ENCODE results near the gene ELANE.
A peak's percentile ranks its signal among the peaks of the same experiment; 100 is the strongest.
"Not testable (repeated sequence)": the region's sequence is repeated elsewhere in the genome, so short reads cannot be mapped to it uniquely, and the experiment has no call there.

ELANE gene

DNA sequence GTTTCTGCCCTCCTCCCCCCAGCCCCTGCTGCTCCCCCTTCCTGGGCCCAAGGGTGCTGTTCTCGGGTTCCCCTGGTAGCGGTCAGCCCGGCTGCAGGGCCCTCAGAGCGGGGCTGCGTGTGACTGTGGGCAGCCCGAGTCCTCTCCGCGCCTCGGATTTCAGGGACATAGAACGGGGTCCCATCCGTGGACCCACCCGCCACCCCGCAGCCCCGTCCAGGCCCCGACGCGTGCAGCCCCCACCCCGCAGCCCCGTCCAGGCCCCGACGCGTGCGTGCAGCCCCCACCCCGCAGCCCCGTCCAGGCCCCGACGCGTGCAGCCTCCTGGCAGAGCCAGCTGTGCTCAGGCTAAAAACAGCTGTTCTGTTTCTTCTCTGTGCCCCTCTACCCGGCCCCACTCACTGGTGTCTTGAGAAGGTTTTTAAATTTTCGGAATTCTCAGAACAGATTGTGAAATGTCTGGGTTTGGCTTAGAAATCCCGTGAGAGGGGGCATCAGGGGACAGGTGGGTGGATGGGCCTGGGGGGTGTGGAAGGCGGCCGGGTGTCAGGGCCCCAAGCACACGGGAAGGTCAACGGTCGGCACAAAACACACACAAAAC is 16.8 kb upstream of the ELANE start:
- TF ChIP-seq, protein P1, sequence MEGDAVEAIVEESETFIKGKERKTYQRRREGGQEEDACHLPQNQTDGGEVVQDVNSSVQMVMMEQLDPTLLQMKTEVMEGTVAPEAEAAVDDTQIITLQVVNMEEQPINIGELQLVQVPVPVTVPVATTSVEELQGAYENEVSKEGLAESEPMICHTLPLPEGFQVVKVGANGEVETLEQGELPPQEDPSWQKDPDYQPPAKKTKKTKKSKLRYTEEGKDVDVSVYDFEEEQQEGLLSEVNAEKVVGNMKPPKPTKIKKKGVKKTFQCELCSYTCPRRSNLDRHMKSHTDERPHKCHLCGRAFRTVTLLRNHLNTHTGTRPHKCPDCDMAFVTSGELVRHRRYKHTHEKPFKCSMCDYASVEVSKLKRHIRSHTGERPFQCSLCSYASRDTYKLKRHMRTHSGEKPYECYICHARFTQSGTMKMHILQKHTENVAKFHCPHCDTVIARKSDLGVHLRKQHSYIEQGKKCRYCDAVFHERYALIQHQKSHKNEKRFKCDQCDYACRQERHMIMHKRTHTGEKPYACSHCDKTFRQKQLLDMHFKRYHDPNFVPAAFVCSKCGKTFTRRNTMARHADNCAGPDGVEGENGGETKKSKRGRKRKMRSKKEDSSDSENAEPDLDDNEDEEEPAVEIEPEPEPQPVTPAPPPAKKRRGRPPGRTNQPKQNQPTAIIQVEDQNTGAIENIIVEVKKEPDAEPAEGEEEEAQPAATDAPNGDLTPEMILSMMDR (conservative IDR thresholded peaks at IDR 0.05), result no peak
- H3K27ac ChIP-seq, result no peak overlapping the region

DNA sequence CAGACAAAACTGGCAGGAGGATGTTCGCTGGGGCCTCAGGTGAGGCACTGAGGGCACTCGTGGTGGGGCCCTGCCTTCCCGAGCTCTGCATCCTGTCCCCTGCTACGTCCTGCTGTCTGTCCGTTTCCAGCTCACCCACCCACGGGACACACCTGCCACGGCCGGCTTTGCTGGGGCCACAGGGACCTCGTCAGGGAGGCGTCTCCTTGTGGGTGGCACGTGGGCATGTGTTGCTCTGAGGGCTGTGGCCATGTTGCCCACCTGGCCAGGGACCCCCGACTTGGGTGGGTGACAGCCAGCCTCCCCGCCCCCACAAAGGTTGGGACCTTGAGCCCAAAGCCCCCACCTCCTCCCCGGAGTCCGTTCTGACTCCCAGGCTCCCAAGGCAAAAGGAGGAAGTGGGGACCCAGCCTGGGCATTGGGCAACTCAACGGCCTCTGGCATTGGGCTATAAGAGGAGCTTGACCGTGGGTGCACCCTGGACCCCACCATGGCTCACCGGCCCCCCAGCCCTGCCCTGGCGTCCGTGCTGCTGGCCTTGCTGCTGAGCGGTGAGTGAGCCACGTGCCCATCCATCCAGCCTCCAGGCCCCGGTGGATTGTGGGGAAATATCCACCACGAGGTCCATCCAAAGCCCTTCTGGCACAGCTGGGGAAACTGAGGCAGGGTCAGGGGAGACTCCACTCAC is 11.4 kb upstream of the ELANE start, which contains the start of gene PRTN3:
PRTN3 (plus strand) TSS at position 481 of the 688 bp plus-strand sequence; CDS start at position 491, 10 bp downstream.
- TF ChIP-seq, protein P1 (conservative IDR thresholded peaks at IDR 0.05), result no peak

GRCh38 chr19:842802-843179 is 9.3 kb upstream of the ELANE start:
- not testable (repeated sequence) for H3K27ac ChIP-seq

More for the DNA sequence above, 11.4 kb upstream of the ELANE start, which contains the start of gene PRTN3:
- H3K27ac ChIP-seq, result no peak within 1 kb of the TSS

DNA sequence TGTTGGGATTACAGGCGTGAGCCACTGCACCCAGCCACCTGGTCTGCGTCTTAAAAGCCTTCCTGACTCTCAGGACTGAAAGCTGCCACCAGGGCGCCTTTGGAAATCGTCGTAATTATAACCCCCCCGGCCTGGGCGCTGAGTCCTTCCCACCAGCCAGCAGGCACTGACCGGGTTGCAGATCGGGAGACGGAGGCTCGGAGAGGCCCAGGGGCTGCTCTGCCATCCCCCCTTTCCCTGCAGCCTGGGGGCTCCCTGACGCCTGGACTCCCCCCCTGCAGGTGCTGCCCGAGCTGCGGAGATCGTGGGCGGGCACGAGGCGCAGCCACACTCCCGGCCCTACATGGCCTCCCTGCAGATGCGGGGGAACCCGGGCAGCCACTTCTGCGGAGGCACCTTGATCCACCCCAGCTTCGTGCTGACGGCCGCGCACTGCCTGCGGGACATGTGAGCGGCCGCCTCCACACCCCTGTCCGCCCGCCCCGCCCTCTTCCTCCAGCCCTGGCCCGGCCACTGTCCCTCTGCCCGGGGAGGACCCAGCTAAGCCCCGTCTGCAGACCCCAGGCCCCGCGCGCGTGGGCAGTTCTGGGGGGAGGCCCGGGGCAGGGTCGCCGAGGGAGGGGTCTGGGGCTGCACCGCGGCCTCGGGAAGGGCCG is 8.8 kb upstream of the ELANE start:
- no peak overlapping the region for H3K27ac ChIP-seq

GRCh38 chr19:843836-844545 is 8.1 kb upstream of the ELANE start:
- TF ChIP-seq, protein P1 (conservative IDR thresholded peaks at IDR 0.05), result no peak
- H3K27ac ChIP-seq, result no peak overlapping the region

More for the DNA sequence above, 8.8 kb upstream of the ELANE start:
- TF ChIP-seq, protein P1 (conservative IDR thresholded peaks at IDR 0.05), result peak; percentile 39; the same call in 1 of the 2 replicates

- H3K27ac ChIP-seq, result no peak overlapping the region
- TF ChIP-seq, protein P1 (conservative IDR thresholded peaks at IDR 0.05), result no peak
Measured at GRCh38 chr19:844546-844971, 7.5 kb upstream of the ELANE start.

DNA sequence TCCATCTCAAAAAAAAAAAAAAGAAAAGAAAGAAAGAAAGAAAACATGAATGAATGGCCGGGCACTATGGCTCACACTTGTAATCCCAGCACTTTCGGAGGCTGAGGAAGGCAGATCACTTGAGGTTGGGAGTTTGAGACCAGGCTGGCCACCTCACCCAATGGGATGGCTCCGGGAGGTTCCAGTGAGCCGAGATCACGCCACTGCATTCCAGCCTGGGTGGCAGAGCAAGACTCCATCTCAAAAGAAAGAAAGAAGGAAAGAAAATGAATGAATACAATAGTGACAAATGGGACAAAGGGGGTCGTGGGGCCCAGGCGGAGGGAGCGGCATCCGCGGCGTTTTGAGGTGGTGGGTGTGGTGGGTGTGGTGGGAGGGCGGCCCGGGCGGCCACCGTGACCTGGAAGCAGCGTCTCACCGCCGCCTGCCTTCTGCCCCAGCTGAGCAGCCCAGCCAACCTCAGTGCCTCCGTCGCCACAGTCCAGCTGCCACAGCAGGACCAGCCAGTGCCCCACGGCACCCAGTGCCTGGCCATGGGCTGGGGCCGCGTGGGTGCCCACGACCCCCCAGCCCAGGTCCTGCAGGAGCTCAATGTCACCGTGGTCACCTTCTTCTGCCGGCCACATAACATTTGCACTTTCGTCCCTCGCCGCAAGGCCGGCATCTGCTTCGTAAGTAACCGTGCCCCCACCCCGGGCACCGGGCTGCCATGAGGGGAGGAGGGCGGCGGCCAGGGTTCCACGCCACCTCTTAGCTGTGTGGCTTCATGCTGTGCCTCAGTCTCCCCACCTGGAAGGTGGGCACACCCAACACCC is 6.2 kb upstream of the ELANE start:
- TF ChIP-seq, protein P1 (conservative IDR thresholded peaks at IDR 0.05), result no peak
- no peak overlapping the region for H3K27ac ChIP-seq

All from VCaP (cell line).